PC-9 (cell line): ENCODE data around the gene GRPEL2. TPM values are rescaled to one million over a fixed set of nuclear protein-coding genes. Genes with fewer than 3 reads are reported as not detected.

Experiments
- BruUV-seq: library from RNA; stranded (reverse); fragments of 400-500 nt; replicated peaks from 2 replicates; lab custom pipeline; 2021; lab: Mats Ljungman, UMichigan
- CTCF ChIA-PET: fragments of 300-600 bp; sonication (Branson Sonifier 250); formaldehyde crosslinking; loops from one replicate; lab custom pipeline; 2022; ENCODE audit warnings: antibody characterized with exemption; lab: Charles Lee
- POLR2A ChIA-PET: fragments of 300-600 bp; sonication (Branson Sonifier 250); formaldehyde crosslinking; loops from one replicate; lab custom pipeline; 2022; ENCODE audit warnings: antibody characterized with exemption; ENCODE audit not compliant: unreplicated experiment; lab: Charles Lee
- DNase-seq, 2 experiments: peaks; one replicate each; pipeline versions ENCODE4 v3.0.0 to v3.0.0-alpha.2; 2015 to 2022; ENCODE audit warnings: mixed read lengths in 1 of 2
- H2AFZ ChIP-seq: fragments of 200-600 bp; sonication (generic); 2 replicates; pipeline ENCODE4 v1.8.1; 2017; ENCODE audit warnings: antibody characterized with exemption
- H3F3A ChIP-seq: fragments of 200-600 bp; sonication (generic); 2 replicates; pipeline ENCODE4 v1.8.1; 2017; ENCODE audit warnings: antibody characterized with exemption, mild to moderate bottlenecking, low read depth; ENCODE audit not compliant: insufficient read depth
- H3K27ac ChIP-seq: fragments of 200-600 bp; sonication (generic); 2 replicates; pipeline ENCODE4 v1.6.1; 2016; ENCODE audit warnings: mixed run types
- H3K27me3 ChIP-seq: fragments of 200-600 bp; sonication (generic); 2 replicates; pipeline ENCODE4 v1.6.1; 2016; ENCODE audit warnings: low read depth, mixed run types; ENCODE audit not compliant: insufficient read depth
- H3K36me3 ChIP-seq: fragments of 200-600 bp; sonication (generic); 2 replicates; pipeline ENCODE4 v1.6.1; 2016; ENCODE audit warnings: low read depth, mixed run types
- H3K4me1 ChIP-seq: fragments of 200-600 bp; sonication (generic); replicated peaks from 2 replicates; pipeline ENCODE4 v1.6.1; 2016; ENCODE audit warnings: mixed run types; ENCODE audit not compliant: insufficient read depth
- H3K4me2 ChIP-seq: fragments of 200-600 bp; sonication (generic); 2 replicates; pipeline ENCODE4 v1.6.1; 2017; ENCODE audit warnings: mixed run types
- H3K4me3 ChIP-seq: fragments of 200-600 bp; sonication (generic); 2 replicates; pipeline ENCODE4 v1.6.1; 2016; ENCODE audit warnings: mixed run types
- H3K79me2 ChIP-seq: fragments of 200-600 bp; sonication (generic); 2 replicates; pipeline ENCODE4 v1.6.1; 2017; ENCODE audit warnings: low read depth, mixed run types
- H3K9me2 ChIP-seq: fragments of 200-600 bp; sonication (generic); 2 replicates; pipeline ENCODE4 v1.8.1; 2017; ENCODE audit warnings: mild to moderate bottlenecking; ENCODE audit not compliant: insufficient read depth
- H3K9me3 ChIP-seq: fragments of 200-600 bp; sonication (generic); 2 replicates; pipeline ENCODE4 v1.8.1; 2016; ENCODE audit warnings: low read depth; ENCODE audit not compliant: insufficient read depth
- H4K20me1 ChIP-seq: fragments of 200-600 bp; sonication (generic); 2 replicates; pipeline ENCODE4 v1.8.1; 2017; ENCODE audit not compliant: insufficient read depth
- CTCF ChIP-seq: fragments of 200-600 bp; sonication (generic); conservative IDR thresholded peaks from 2 replicates; pipeline ENCODE4 v1.6.1; 2017; ENCODE audit warnings: mixed run types, antibody characterized with exemption, mild to moderate bottlenecking, moderate library complexity
- EZH2 ChIP-seq: fragments of 200-600 bp; sonication (generic); IDR thresholded peaks from 2 replicates; pipeline ENCODE4 v1.8.0; 2017; ENCODE audit warnings: antibody characterized with exemption, low read depth
- intact Hi-C: fragments of 100-400 bp; cut with micrococcal nuclease; formaldehyde crosslinking; loops from one replicate; pipeline ENCODE4 v1.10.0; 2022; ENCODE audit not compliant: unreplicated experiment
- total RNA-seq: library from RNA; stranded (reverse); gene quantifications from 2 replicates; pipeline ENCODE4 v1.2.3, GENCODE V29; 2021

GRPEL2 gene
- total RNA-seq, 1 experiment from 2014 or later = 32.4 TPM

DNA sequence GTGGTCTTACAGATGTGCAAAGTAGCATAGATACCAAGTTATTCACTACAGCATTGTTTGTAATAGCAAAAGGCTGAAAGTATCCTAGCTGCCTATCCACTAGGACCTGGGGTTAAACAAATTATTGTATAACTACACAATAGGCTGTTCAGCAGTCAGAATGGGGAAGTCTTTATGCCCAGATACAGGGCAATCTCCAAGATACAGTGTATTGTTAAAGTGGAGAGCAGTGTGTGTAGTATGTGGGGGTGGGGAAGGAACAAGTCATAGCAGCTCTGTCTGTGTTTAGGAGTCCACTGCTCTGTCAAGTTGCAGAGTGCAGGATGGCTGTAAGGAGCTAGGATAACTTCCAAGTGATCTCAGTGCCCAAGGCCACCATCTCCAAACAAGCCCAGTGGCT, 18.1 kb downstream of the GRPEL2 start:
- DNase-seq = no peak
- ChIA-PET POLR2A (no interaction called here), CTCF (no interaction called here)
- Histone ChIP-seq H3K36me3 (no peaks in the 10 kb centered on the region), H3K79me2 (no peaks in the 10 kb centered on the region), H3K27ac (no peak overlapping the region), H3K9me3 (no peaks in the 10 kb centered on the region), H3F3A (peaks cover 5% of the 10 kb centered on the region; the same call in 1 of the 2 replicates), H3K4me1 (0 out of 2 replicates have a peak, but pooled peaks cover 6% of the 10 kb centered on the region), H3K9me2 (no peaks in the 10 kb centered on the region), H3K27me3 (no peaks in the 10 kb centered on the region), H3K4me2 (no peak overlapping the region), H4K20me1 (no peaks in the 10 kb centered on the region), H2AFZ (no peak overlapping the region), H3K4me3 (no peak overlapping the region)
- intact Hi-C loops = no loop called here
- no peak for TF ChIP-seq CTCF
- no peak for TF ChIP-seq EZH2
- no TSS peak for BruUV-seq

DNA sequence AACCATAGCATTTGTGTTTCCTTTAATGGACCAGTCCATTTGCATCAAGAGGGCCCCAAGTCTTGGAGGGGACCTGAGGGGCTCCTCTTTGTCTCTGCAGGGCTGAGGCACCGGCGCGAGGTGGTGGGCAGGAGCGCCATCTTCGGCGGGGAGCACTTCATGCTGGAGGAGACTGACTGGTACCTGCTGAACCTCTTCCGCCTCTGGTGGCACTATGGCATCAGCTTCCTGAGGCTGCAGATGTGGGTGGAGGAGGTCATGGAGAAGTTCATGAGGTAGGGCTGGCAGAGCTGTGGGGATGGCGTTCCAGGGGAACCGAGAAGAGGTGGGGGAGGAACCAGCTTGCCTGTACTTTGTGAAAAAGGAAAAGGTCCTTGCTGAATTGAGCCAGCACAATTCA, 18.6 kb downstream of the GRPEL2 start:
- TF ChIP-seq EZH2 (no peak), CTCF (no peak)
- Histone ChIP-seq H3K4me2 (no peak overlapping the region), H4K20me1 (no peaks in the 10 kb centered on the region), H3K9me3 (no peaks in the 10 kb centered on the region), H3K27me3 (no peaks in the 10 kb centered on the region), H3K27ac (no peak overlapping the region), H3K9me2 (no peaks in the 10 kb centered on the region), H3K79me2 (no peaks in the 10 kb centered on the region), H3K4me3 (no peak overlapping the region), H3F3A (peaks cover 5% of the 10 kb centered on the region; the same call in 1 of the 2 replicates), H3K4me1 (0 out of 2 replicates have a peak, but pooled peaks cover under 1% of the 10 kb centered on the region), H3K36me3 (no peaks in the 10 kb centered on the region), H2AFZ (no peak overlapping the region)
- no peak for DNase-seq
- intact Hi-C loops = no loop called here
- CTCF ChIA-PET = no interaction called here
- POLR2A ChIA-PET = no interaction called here
- no TSS peak for BruUV-seq

- Histone ChIP-seq H3K4me3 (no peak overlapping the region), H3K27me3 (no peaks in the 10 kb centered on the region), H3K9me2 (no peaks in the 10 kb centered on the region), H2AFZ (no peak overlapping the region), H3K4me2 (no peak overlapping the region), H4K20me1 (no peaks in the 10 kb centered on the region), H3K4me1 (no peaks in the 10 kb centered on the region), H3K9me3 (no peaks in the 10 kb centered on the region), H3K79me2 (no peaks in the 10 kb centered on the region), H3K27ac (no peak overlapping the region), H3F3A (peaks cover 8% of the 10 kb centered on the region; the same call in 1 of the 2 replicates), H3K36me3 (no peaks in the 10 kb centered on the region)
- ChIA-PET POLR2A (no interaction called here), CTCF (no interaction called here)
- no peak for DNase-seq
- intact Hi-C loops = loop anchor here (5.0 kb wide), 3 partner anchors 68 to 268 kb away; partner anchors contain the start of gene AFAP1L1
- TF ChIP-seq CTCF = no peak
- no peak for TF ChIP-seq EZH2
- no TSS peak for BruUV-seq
Observed at GRCh38 chr5:149364719-149365118, 19.4 kb downstream of the GRPEL2 start.
